NCI-H524 (cell line): ENCODE measurements around the gene DTNB.

Source experiments
- DNase-seq, 2 experiments: peaks; one replicate each; lab custom pipeline; 2025; lab: John Stamatoyannopoulos, UW

DTNB gene

GRCh38 chr2:25460261-25460905 lies 213.0 kb downstream of the DTNB start:
- DNase-seq: no peak

DNA sequence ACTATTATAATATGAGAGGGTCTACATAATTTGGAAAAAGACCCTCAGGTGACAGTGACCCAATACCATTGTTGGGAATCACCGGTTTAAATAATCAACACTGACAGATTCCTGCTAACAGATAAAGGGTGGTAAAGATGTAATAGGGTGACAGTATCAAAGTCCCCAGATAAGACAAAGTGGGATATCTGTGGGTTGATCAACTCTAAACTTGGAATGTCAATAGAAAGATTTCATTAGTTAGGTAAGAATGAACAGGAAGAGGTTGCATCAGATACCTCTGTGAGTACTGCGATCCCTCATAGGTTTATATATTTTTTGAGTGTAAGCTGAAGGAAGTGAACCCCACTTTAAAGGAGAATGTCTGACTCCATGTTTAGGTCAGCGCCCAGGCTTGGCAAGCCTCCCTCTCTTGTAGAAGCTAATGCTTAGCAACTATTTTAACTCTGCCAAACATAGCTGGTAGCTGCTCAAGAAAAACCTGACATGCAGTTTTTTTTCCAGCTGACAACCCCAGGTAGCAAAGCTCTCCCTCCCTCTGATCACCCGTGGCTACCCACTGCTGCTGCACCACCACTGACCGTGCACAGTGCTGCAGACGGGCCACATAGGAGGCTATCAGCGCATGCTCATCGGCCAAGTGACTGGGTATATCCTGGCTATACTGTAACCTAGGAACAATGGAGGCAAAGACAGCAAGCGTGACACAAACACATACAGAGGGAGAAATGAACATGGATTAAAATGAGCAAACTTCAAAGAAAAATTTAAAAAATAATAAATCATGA lies 218.4 kb downstream of the DTNB start:
- DNase-seq: no peak

- no peak for DNase-seq
These were observed 220.0 kb downstream of the DTNB start for GRCh38 chr2:25453199-25453905.

- no peak for DNase-seq
These were observed 224.6 kb downstream of the DTNB start for GRCh38 chr2:25448808-25449207.

- no peak for DNase-seq
These were observed 226.4 kb downstream of the DTNB start for GRCh38 chr2:25447018-25447417.

- no peak for DNase-seq
These were observed 227.3 kb downstream of the DTNB start for GRCh38 chr2:25446122-25446521.

DNA sequence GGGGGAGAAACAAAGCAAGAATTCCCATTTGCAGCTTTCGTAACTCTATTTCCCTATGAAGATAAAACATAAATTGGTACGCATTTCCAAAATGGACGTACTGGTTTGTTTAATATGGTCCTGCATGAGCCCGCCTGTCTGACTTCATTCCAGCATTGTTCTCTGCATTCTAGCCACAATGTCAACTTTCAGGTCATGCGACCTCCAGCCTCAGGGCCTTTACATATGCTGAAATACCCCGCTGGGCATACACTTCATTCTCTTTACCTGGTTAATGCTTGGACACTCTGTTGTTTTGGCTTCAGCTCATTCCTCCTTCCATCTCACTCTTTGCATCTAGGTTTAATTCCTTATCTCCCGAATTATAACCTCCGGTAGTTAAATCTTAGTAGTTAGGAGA lies 227.9 kb downstream of the DTNB start:
- DNase-seq: no peak

GRCh38 chr2:25444608-25445270 lies 228.6 kb downstream of the DTNB start:
- no peak for DNase-seq

DNA sequence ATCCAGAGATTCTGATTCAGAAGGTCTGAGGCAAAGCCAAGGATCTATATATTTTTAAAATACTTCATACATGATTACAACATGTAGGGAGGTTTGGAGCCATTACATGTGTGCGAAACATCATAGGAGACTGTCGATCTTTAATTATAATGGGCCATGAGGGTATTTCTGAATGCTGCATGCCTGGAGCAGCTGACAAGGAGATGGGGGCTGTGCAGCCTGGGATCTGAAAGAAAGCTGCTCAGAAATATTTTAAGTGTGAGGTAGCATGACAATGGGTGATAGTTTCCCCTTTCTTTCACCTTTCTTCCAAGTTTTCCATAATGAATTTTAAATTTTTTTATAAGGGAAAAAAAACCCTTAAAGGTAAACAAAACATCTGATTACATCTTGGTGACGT lies 229.6 kb downstream of the DTNB start:
- DNase-seq: no peak

- DNase-seq: no peak
These were observed 232.0 kb downstream of the DTNB start for GRCh38 chr2:25441353-25441752.

DNA sequence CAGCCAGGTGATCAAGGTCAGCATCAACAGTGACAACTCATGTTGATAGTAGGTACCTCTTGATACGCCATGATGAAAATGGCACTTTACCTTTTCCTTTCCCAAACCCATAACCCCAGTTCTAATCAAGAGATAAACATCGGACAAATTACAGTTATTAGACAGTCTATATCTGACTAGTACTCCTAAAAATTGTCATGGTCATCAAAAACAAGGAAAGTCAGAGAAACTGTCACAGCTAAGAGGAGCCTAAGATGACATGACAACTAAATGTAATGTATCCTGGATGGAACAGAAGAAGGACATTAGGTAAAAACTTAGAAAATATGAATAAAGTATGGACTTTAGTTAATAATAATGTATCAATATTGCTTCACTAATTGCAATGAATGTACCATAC lies 234.6 kb downstream of the DTNB start:
- no peak for DNase-seq

DNA sequence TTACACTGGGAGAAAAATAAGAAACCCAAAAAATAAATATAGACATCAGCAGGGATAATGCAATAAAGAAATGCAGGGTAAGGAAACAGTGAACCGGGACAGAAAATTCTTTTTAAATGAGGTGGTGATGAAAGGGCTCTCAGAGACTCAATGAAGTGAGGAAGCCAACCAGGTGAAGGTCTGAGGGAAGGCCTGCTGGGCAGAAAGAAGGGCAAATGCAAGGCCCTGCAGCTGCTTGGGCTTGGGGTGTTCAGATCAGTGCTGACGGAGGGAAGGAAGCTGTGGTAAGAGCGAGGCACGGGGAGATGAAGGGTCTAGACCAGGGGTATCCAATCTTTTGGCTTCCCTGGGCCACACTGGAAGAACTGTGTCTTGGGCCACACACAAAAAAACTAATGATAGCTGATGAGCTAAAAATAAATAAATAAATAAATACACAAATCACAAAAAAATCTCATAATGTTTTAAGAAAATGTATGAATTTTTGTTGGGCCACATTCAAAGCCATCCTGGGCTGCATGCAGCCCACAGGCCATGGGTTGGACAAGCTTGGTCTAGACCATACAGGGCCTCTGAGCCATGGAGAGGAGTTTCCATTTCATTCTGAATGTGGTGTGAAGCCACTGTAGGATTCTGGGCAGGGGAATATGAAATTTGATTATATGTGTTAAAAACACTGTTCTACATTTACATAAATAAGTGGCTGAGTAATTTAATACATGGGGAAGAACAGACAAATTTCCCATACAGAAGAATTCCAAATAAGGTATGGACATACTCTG lies 235.3 kb downstream of the DTNB start:
- DNase-seq: no peak

DNA sequence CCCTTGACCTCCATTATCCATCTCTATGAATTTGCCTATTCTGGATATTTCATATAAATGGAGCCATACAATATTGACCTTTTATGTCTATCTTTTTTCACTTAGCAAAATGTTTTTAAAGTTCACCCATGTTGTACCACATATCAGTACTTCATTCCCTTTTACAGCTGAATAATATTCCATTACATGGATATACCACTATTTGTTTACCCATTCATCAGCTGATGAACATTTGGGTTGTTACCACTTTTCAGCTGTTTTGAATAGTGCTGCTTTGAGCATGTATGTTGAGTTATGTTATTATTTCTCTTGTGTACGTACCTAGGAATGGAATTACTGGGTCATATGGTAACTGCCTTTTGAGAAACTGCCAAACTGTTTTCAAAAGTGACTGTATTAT lies 238.0 kb downstream of the DTNB start:
- DNase-seq: no peak

GRCh38 chr2:25431604-25432003 lies 241.8 kb downstream of the DTNB start:
- no peak for DNase-seq

- no peak for DNase-seq
These were observed 242.8 kb downstream of the DTNB start for GRCh38 chr2:25430556-25430955.

DNA sequence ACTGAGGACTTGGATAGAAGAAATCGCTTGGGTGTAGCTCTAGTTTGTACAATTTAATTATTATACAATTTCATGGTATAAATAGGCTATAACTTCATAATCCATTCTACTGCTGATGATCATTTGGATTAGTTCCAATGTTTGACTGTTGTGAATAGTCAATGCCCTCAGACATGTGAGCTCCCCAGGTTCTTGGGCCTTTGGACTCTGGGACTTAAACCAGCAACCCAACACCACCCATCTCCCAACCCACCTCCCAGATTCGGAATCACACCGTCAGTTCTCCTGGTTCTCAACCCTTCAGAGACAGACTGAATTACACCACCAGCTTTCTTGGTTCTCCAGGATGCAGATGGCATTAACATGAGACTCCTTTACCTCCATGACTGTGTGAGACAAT lies 247.1 kb downstream of the DTNB start:
- no peak for DNase-seq

DNA sequence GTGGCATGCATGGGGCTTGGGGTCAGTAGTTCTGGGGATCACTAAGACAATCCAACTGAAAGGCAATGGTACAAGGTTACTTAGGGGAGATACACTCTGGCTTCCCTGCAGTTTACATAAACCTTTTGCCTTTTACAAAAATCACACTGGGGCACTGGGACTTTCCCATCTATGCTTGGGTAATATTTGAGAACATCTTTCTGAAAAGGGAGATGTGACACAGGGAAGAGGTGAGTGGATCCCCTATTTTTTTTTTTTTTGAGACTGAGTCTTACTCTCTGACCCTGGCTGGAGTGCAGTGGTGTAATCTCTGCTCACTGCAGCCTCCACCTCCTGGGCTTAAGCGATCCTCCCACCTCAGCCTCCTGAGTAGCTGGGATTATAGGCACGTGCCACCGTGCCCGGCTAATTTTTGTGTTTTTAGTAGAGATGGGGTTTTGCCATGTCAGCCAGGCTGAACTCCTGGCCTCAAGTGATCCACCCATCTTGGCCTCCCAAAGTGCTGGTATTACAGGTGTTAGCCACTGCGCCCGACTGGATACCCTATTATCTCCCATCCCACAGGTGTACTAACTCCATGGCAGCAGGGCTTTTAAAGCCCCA lies 248.8 kb downstream of the DTNB start:
- no peak for DNase-seq

DNA sequence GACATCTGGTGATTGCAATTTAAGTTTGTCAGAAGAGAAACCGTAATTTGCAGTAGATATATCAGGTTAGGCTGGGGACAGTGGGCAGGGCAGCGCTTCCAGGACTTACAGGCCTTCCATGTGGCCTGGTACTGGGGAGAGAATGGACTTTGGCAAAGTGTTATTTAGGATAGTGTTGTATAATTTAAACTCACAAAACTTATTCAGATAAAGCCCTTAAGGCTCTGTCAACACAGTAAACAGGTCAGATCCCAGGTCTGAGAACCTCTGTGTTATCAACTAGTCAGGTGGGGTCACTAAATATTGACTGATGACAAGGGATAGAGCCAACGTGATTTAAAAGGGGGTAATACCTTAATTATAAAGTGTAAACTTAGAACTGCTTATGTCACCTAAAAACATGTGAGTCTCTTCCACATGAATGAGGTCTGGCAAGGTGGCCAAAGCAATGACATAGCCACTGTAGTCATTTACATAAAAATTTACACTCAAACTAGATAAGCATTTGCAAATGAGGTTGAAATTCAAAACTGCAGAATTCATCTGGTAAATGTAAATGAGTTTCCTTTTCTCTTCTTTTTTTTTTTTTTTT lies 251.5 kb downstream of the DTNB start:
- DNase-seq: no peak

DNA sequence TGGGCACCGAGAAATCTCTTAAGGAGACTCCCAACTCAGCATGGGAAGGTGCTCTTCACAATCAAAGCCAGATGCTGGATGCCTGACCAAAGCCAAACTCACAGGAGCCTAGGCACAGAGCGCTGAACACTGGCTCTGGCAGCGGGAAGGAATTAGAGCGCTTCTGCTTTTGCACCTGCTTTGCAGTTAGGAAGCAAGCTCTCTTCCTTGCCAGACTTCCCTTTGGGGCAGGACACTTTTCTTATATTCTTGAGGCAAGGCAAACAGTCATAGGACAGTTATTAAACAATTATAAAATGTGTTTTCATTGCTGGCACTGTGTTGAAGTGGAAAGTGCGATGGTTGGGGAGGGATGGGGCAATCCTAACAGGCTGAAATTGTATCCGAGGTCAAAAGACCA lies 252.1 kb downstream of the DTNB start:
- no peak for DNase-seq

GRCh38 chr2:25420820-25421237 lies 252.5 kb downstream of the DTNB start:
- no peak for DNase-seq

- peak in 1 of 2 experiments; percentile 31 for DNase-seq
These were observed 253.6 kb downstream of the DTNB start for GRCh38 chr2:25419678-25420242.
